Keratinocyte (primary cell): ENCODE results near the gene KIF22. TPM values are rescaled to one million over a fixed set of nuclear protein-coding genes. Genes with fewer than 3 reads are reported as not detected.

Experiments
- DNase-seq: peaks from one replicate; pipeline ENCODE4 v3.0.0-alpha.2; 2011; ENCODE audit warnings: low read depth, missing footprints, low spot score
- FAIRE-seq: peaks from 2 replicates; lab custom pipeline; 2011; peaks lifted over from hg19 to GRCh38; lab: Jason Lieb, UNC
- H2AFZ ChIP-seq: 2 replicates; pipeline ENCODE4 v1.6.0; 2012; ENCODE audit warnings: low read length, control low read depth, inconsistent platforms; ENCODE audit not compliant: control insufficient read depth
- H3K27ac ChIP-seq: 2 replicates; pipeline ENCODE4 v1.5.1; 2011; ENCODE audit warnings: low read length; ENCODE audit not compliant: control insufficient read depth, insufficient read depth
- H3K27me3 ChIP-seq: 3 replicates; pipeline ENCODE4 v1.6.0; 2011; ENCODE audit warnings: low read length; ENCODE audit not compliant: control insufficient read depth, insufficient read depth; ENCODE audit errors: extremely low read depth
- H3K36me3 ChIP-seq, 2 experiments: 2 replicates in 1 of 2; 3 replicates in 1 of 2; pipeline ENCODE4 v1.5.1; 2011; ENCODE audit warnings: low read length in 2 of 2, mild to moderate bottlenecking in 1 of 2; ENCODE audit not compliant: control insufficient read depth in 2 of 2, insufficient read depth in 2 of 2; ENCODE audit errors: extremely low read depth in 1 of 2
- H3K4me1 ChIP-seq: 3 replicates; pipeline ENCODE4 v1.5.1; 2011; ENCODE audit warnings: low read length; ENCODE audit not compliant: control insufficient read depth, insufficient read depth; ENCODE audit errors: extremely low read depth
- H3K4me2 ChIP-seq: 3 replicates; pipeline ENCODE4 v1.6.0; 2011; ENCODE audit warnings: low read depth, low read length; ENCODE audit not compliant: control insufficient read depth, insufficient read depth; ENCODE audit errors: extremely low read depth
- H3K4me3 ChIP-seq, 3 experiments: fragments of 200-600 bp in 1 of 3; sonication (generic) in 1 of 3; 2 replicates in 2 of 3; 3 replicates in 1 of 3; pipeline ENCODE4 v1.5.1; 2011 to 2016; ENCODE audit warnings: low read length in 3 of 3, mild to moderate bottlenecking in 3 of 3, control low read depth in 2 of 3, inconsistent platforms in 1 of 3, low read depth in 1 of 3, mixed read lengths in 1 of 3, mixed run types in 1 of 3, moderate library complexity in 1 of 3; ENCODE audit not compliant: control insufficient read depth in 2 of 3, insufficient read depth in 2 of 3; ENCODE audit errors: extremely low read depth in 1 of 3
- H3K79me2 ChIP-seq: 2 replicates; pipeline ENCODE4 v1.6.0; 2012; ENCODE audit warnings: low read length; ENCODE audit not compliant: control insufficient read depth, insufficient read depth
- H3K9ac ChIP-seq: 3 replicates; pipeline ENCODE4 v1.6.0; 2011; ENCODE audit warnings: low read length; ENCODE audit not compliant: control insufficient read depth, insufficient read depth; ENCODE audit errors: extremely low read depth
- H3K9me1 ChIP-seq: 3 replicates; pipeline ENCODE4 v1.6.0; 2011; ENCODE audit warnings: low read length; ENCODE audit not compliant: control insufficient read depth, insufficient read depth; ENCODE audit errors: extremely low read depth
- H3K9me3 ChIP-seq: 2 replicates; pipeline ENCODE4 v1.5.1; 2012; ENCODE audit warnings: low read depth, low read length; ENCODE audit not compliant: control insufficient read depth
- H4K20me1 ChIP-seq: 3 replicates; pipeline ENCODE4 v1.6.0; 2011; ENCODE audit warnings: low read length; ENCODE audit not compliant: control insufficient read depth, insufficient read depth; ENCODE audit errors: extremely low read depth
- EZH2 ChIP-seq: IDR thresholded peaks from one replicate; pipeline ENCODE4 v1.6.1; 2012; ENCODE audit warnings: inconsistent platforms, mild to moderate bottlenecking, low read length, moderate library complexity
- dilution Hi-C: fragments of 300-500 bp; cut with MboI; formaldehyde crosslinking; loops from one replicate; pipeline ENCODE4 v1.7.0; 2020; ENCODE audit warnings: low sequenced_read_pairs; ENCODE audit not compliant: extremely low pct_ligation_motif_present
- polyA minus RNA-seq, 3 experiments: library from RNA; depleted of rRNA, polyadenylated mRNA; stranded (reverse); fragments of >200 nt; gene quantifications; 1 replicate in 1 of 3; 2 replicates in 1 of 3; 3 replicates in 1 of 3; pipeline ENCODE4 v1.2.3, GENCODE V29; 2011
- polyA plus RNA-seq, 5 experiments: library from polyadenylated mRNA; depleted of rRNA in 3 of 5; stranded (reverse) in 3 of 5; stranded (forward) in 1 of 5; unstranded in 1 of 5; fragments of >200 nt; gene quantifications; 1 replicate in 1 of 5; 2 replicates in 3 of 5; 3 replicates in 1 of 5; pipeline versions ENCODE4 v1.2.1 to v1.2.3, GENCODE V29; 2011 to 2012; ENCODE audit warnings: missing spikeins in 2 of 5, low read depth in 1 of 5, low replicate concordance in 1 of 5
- TF ChIP-seq, protein P1 (sequence below), 3 experiments: IDR thresholded peaks in 1 of 3; conservative IDR thresholded peaks in 1 of 3; optimal IDR thresholded peaks in 1 of 3; 2 replicates in 2 of 3; 3 replicates in 1 of 3; pipeline versions ENCODE3 to v1.5.1; 2011; ENCODE audit warnings: low read length in 3 of 3, mild to moderate bottlenecking in 3 of 3, moderate library complexity in 2 of 3, control low read depth in 1 of 3, inconsistent platforms in 1 of 3; ENCODE audit not compliant: insufficient read depth in 2 of 3; ENCODE audit errors: extremely low read depth in 1 of 3

The KIF22 gene
- polyA plus RNA-seq (36.3 to 48.3 TPM (median 43.7 TPM) in 3 replicates), polyA minus RNA-seq (46.4 to 57.5 TPM (median 48.8 TPM) in 3 replicates)
- 14.3 TPM for polyA plus RNA-seq (2011; ENCODE audit: low read depth)
- 17.2 and 23.7 TPM in 2 replicates for polyA plus RNA-seq (2011; cell fraction: cytosol; rRNA removed)
- 72.3 and 83.5 TPM in 2 replicates for polyA plus RNA-seq (2011; cell fraction: nucleus; rRNA removed)
- polyA plus RNA-seq (2012; ENCODE audit: low replicate concordance): 15.4 and 26.9 TPM in 2 replicates
- polyA minus RNA-seq (2011; cell fraction: cytosol; rRNA and poly(A)+ RNA removed): 41.4 TPM
- polyA minus RNA-seq (2011; cell fraction: nucleus; rRNA and poly(A)+ RNA removed): 39.9 and 56.2 TPM in 2 replicates

DNA sequence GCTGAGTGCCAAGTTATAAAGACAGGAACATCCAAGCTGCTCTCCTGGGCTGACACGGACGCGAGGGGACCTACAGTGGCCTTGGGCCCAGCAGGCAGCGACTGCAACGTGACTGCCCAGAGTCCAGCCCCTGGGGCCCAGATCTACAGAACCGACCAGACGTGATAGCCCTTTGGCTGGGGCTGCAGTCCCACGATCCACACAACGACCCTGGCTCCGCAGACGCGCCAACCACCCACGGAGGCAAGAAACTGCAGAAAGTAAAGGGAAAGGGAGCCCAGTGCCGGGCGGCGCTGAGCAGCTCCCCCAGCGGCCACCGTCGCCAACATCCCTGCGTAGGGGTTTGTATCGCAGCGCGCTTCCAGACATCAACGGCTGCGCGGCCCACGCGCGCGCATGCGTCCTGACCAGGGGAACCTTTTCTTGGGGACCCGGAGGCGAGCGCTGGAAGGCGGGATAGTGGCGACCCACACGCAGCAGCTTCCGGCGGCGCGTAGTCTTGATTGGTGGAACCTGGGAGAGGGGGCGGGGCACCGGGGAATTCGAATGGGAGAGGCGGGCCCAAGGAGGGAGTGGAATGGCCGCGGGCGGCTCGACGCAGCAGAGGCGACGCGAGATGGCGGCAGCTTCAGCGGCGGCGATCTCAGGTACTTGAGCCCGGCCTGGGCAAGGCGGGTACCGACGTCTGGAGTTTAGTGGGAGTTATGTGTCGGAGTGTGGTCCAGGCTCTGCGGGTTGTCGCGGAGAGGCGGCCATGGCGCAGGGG lies at the start of gene KIF22:
TSS of gene KIF22 (plus strand) at position 569 of the 766 bp plus-strand sequence. CDS start at position 578, 9 bp downstream.
- Histone ChIP-seq H3K27me3 (no peaks in the 10 kb centered on the region), H3K79me2 (peaks cover 47% of the 10 kb centered on the region), H3K9me3 (no peaks in the 10 kb centered on the region), H3K4me1 (peaks cover 21% of the 10 kb centered on the region), H3K36me3 (no peaks in the 10 kb centered on the region), H4K20me1 (no peaks in the 10 kb centered on the region), H3K27ac (peak within 1 kb of the TSS; percentile 79), H3K9ac (peak within 1 kb of the TSS; percentile 91), H3K4me3 (peak within 1 kb of the TSS; percentile 78 to 91 (median 89)), H3K9me1 (no peaks in the 10 kb centered on the region), H3K4me2 (peak within 1 kb of the TSS; percentile 90), H2AFZ (peak within 1 kb of the TSS; percentile 98)
- DNase-seq (peak; percentile 88), FAIRE-seq (no peak)
- dilution Hi-C loops: no loop called here
- TF ChIP-seq, protein P1, sequence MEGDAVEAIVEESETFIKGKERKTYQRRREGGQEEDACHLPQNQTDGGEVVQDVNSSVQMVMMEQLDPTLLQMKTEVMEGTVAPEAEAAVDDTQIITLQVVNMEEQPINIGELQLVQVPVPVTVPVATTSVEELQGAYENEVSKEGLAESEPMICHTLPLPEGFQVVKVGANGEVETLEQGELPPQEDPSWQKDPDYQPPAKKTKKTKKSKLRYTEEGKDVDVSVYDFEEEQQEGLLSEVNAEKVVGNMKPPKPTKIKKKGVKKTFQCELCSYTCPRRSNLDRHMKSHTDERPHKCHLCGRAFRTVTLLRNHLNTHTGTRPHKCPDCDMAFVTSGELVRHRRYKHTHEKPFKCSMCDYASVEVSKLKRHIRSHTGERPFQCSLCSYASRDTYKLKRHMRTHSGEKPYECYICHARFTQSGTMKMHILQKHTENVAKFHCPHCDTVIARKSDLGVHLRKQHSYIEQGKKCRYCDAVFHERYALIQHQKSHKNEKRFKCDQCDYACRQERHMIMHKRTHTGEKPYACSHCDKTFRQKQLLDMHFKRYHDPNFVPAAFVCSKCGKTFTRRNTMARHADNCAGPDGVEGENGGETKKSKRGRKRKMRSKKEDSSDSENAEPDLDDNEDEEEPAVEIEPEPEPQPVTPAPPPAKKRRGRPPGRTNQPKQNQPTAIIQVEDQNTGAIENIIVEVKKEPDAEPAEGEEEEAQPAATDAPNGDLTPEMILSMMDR (optimal IDR thresholded peaks at IDR 0.05 in 1 of 3, IDR thresholded peaks at IDR 0.05 in 1 of 3, conservative IDR thresholded peaks at IDR 0.05 in 1 of 3; ENCODE audit: extremely low read depth in 1 of 3, insufficient read depth in 2 of 3, low read length in 3 of 3): peak; percentile 73 to 89 (median 74)
- no peak for TF ChIP-seq EZH2

DNA sequence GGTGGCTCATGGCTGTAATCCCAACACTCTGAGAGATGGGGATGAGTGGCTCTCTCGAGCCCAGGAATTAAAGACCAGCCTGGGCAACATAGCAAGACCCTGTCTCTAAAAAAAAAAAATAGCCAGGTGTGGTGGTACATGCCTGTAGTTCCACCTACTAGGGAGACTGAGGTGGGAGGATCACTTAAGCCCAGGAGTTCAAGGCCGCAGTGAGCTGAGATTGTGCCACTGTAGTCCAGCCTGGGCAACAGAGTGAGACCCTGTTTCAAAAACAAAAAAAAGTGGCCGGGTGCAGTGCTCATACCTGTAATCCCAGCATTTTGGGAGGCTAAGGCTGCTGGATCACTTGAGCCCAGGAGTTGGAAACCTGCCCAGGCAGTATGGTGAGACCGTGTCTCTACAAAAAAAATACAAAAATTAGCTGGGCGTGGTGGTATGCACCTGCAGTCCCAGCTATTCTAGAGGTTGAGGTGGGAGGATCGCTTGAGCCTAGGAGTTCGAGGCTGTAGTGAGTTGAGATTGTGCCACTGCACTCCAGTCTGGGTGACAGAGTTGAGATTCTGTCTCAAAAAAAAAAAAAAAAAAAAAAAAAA lies 47.8 kb upstream of the KIF22 start:
- Histone ChIP-seq H4K20me1 (no peaks in the 10 kb centered on the region), H3K9me3 (no peaks in the 10 kb centered on the region), H3K9me1 (no peaks in the 10 kb centered on the region), H3K27me3 (no peaks in the 10 kb centered on the region), H3K4me3 (no peak overlapping the region), H2AFZ (no peak overlapping the region), H3K27ac (no peak overlapping the region), H3K4me1 (no peaks in the 10 kb centered on the region), H3K9ac (no peak overlapping the region), H3K4me2 (no peak overlapping the region), H3K36me3 (no peaks in the 10 kb centered on the region), H3K79me2 (no peaks in the 10 kb centered on the region)
- DNase-seq: no peak
- no peak for TF ChIP-seq EZH2
- TF ChIP-seq, protein P1 (optimal IDR thresholded peaks at IDR 0.05 in 1 of 3, IDR thresholded peaks at IDR 0.05 in 1 of 3, conservative IDR thresholded peaks at IDR 0.05 in 1 of 3; ENCODE audit: extremely low read depth in 1 of 3, insufficient read depth in 2 of 3, low read length in 3 of 3): no peak
- dilution Hi-C loops: no loop called here
- no peak for FAIRE-seq
